GM18873 (cell line): ENCODE results near the gene GLTP.
"Not testable (repeated sequence)": the region's sequence is repeated elsewhere in the genome, so short reads cannot be mapped to it uniquely, and the experiment has no call there.

Experiments
- ATAC-seq: cut with Tn5 transposase; IDR thresholded peaks from one replicate; pipeline ENCODE4 v1.9.1; 2021; ENCODE audit warnings: mild to moderate bottlenecking, moderate library complexity, moderate number of reproducible peaks; ENCODE audit not compliant: unreplicated experiment, low FRiP score

Gene GLTP

GRCh38 chr12:109880043-109880931 is at the start of gene GLTP:
TSS of gene GLTP (minus strand) at chr12:109880541. CDS start at chr12:109880374, 167 bp downstream.
- ATAC-seq: peak; percentile 83

- ATAC-seq: not testable (repeated sequence)
Measured at GRCh38 chr12:109929326-109929725, 49.0 kb upstream of the GLTP start.

- ATAC-seq: no peak
Measured at GRCh38 chr12:109928058-109928656, 47.8 kb upstream of the GLTP start.

GRCh38 chr12:109927622-109928021 is 47.3 kb upstream of the GLTP start:
- ATAC-seq: no peak

GRCh38 chr12:109926488-109927210 is 46.3 kb upstream of the GLTP start:
- no peak for ATAC-seq

- no peak for ATAC-seq
Measured at GRCh38 chr12:109926016-109926415, 45.7 kb upstream of the GLTP start.

- no peak for ATAC-seq
Measured at GRCh38 chr12:109925185-109925840, 45.0 kb upstream of the GLTP start.

- ATAC-seq: no peak
Measured at GRCh38 chr12:109923481-109924245, 43.3 kb upstream of the GLTP start.

- no peak for ATAC-seq
Measured at GRCh38 chr12:109923038-109923437, 42.7 kb upstream of the GLTP start.

GRCh38 chr12:109921982-109922381 is 41.6 kb upstream of the GLTP start:
- ATAC-seq: no peak

GRCh38 chr12:109920261-109920780 is 40.0 kb upstream of the GLTP start:
- ATAC-seq: no peak

- no peak for ATAC-seq
Measured at GRCh38 chr12:109919456-109919855, 39.1 kb upstream of the GLTP start.

- no peak for ATAC-seq
Measured at GRCh38 chr12:109916045-109916444, 35.7 kb upstream of the GLTP start.

GRCh38 chr12:109915171-109916040 is 35.1 kb upstream of the GLTP start:
- ATAC-seq: no peak

GRCh38 chr12:109914461-109914860 is 34.1 kb upstream of the GLTP start:
- no peak for ATAC-seq

- no peak for ATAC-seq
Measured at GRCh38 chr12:109912855-109913321, 32.5 kb upstream of the GLTP start.

GRCh38 chr12:109910969-109911348 is 30.6 kb upstream of the GLTP start:
- no peak for ATAC-seq

GRCh38 chr12:109910254-109910968 is 30.1 kb upstream of the GLTP start:
- ATAC-seq: no peak
